Measurements from ENCODE around the gene TMEM132D. TPM values are rescaled to one million over a fixed set of nuclear protein-coding genes. Genes with fewer than 3 reads are reported as not detected.

The TMEM132D gene
- total RNA-seq = not detected in 2 replicates

GRCh38 chr12:129903956-129904829 is at the start of gene TMEM132D:
TMEM132D (minus strand) TSS chr12:129904025.

